ENCODE results near the gene NR4A1. TPM values are rescaled to one million over a fixed set of nuclear protein-coding genes. Genes with fewer than 3 reads are reported as not detected.

NR4A1 gene
- total RNA-seq, 1 experiment from 2014 or later, result 25.8 TPM

DNA sequence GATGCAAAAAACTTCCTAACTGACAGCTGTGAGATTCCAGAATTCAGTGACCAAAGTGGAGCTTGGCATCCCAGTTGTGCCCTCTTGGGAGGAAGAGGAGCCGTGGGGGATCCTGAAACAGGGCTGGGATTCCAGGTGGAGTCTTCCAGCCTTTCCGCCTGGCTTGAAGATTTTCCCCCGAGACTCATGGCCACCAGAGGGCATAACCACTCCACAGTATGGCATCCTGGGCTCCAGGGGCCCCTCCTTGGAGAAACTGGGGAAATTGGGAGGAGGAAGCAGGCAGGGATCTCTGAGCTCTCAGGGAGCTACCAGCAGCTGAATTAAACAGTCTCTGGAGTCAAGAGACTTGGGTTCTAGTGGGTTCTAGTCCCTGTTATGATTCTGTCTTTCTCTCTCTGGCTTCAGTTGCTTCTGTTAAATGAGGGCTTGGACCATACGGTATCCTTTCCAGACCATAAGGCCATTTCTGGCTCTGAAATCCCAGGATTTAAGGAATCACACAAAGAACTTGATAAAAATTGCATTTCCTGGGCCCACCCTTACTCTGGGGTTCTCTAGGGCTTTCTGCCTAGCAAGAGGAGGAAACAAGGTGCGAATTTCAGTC, 47.1 kb upstream of the NR4A1 start:
- Histone ChIP-seq H4K91ac (ENCODE audit: insufficient read length, low read depth, low read length) (no peak overlapping the region), H3K18ac (ENCODE audit: insufficient read length, low read depth, low read length) (no peak overlapping the region), H4K8ac (replicated peaks; ENCODE audit: insufficient read length, low read depth, low read length) (no peak overlapping the region), H3T11ph (ENCODE audit: low read length) (no peak overlapping the region), H3K27me3 (ENCODE audit: insufficient read depth, low read length) (peaks cover 17% of the 10 kb centered on the region), H3K79me2 (ENCODE audit: insufficient read depth, low read length) (no peaks in the 10 kb centered on the region), H2BK15ac (ENCODE audit: low read depth, low read length) (no peak overlapping the region), H3K27ac (ENCODE audit: insufficient read length, low read depth, low read length) (no peak overlapping the region), H2BK5ac (ENCODE audit: insufficient read length, low read length) (no peak overlapping the region), H2BK12ac (ENCODE audit: insufficient read length, low read depth, low read length) (no peak overlapping the region), H2BK120ac (ENCODE audit: low read depth, low read length, poor library complexity, severe bottlenecking) (no peak overlapping the region), H3K23ac (ENCODE audit: insufficient read length, low read depth, low read length) (no peak overlapping the region), H4K5ac (ENCODE audit: insufficient read length, low read depth, low read length) (no peak overlapping the region), H3K14ac (ENCODE audit: insufficient read depth, low read length) (no peak overlapping the region), H3K79me1 (ENCODE audit: insufficient read depth, low read depth, low read length, poor library complexity, severe bottlenecking) (no peaks in the 10 kb centered on the region), H2AFZ (ENCODE audit: low read length) (no peak overlapping the region), H3K23me2 (ENCODE audit: insufficient read length, low read depth, low read length, poor library complexity, severe bottlenecking) (peaks cover 7% of the 10 kb centered on the region), H3K4me2 (ENCODE audit: insufficient read depth, insufficient read length, low read length) (no peak overlapping the region), H3K9me3 (ENCODE audit: control insufficient read depth, low read depth, low read length) (no peaks in the 10 kb centered on the region), H3K4me1 (ENCODE audit: insufficient read depth, low read length) (no peaks in the 10 kb centered on the region), H4K20me1 (ENCODE audit: control insufficient read depth, insufficient read depth, insufficient read length) (no peaks in the 10 kb centered on the region), H3K56ac (ENCODE audit: insufficient read length, low read depth, low read length) (no peak overlapping the region), H3K4ac (ENCODE audit: low read depth, low read length) (no peak overlapping the region), H2BK20ac (ENCODE audit: low read depth, low read length, poor library complexity, severe bottlenecking) (no peak overlapping the region), H3K9ac (ENCODE audit: extremely low read depth, insufficient read length, low read length) (no peak overlapping the region), H2AK5ac (ENCODE audit: insufficient read length, low read length) (no peak overlapping the region)
- Mint-ChIP-seq H3K9me3 (no peaks in the 10 kb centered on the region; a peak in 1 of 5 replicates), H3K4me1 (peaks cover 17 to 32% of the 10 kb centered on the region in 2 experiments), H3K27ac (no peak overlapping the region; a peak in 1 of 7 replicates), H3K4me3 (no peak overlapping the region), H3K27me3 (ENCODE audit: low read depth) (peaks cover 59% of the 10 kb centered on the region), H3K36me3 (ENCODE audit: insufficient read depth in 1 of 3, low read depth in 3 of 3) (peaks cover 0 to 7% (median 6%) of the 10 kb centered on the region in 3 experiments; a peak in 6 of 7 replicates)
- WGBS (ENCODE audit: extremely low coverage, insufficient read length, low lambda C conversion rate), result no CpG with 5 or more reads among the region's 5 CpGs
- peak; percentile 83 for DNase-seq
- TF ChIP-seq, protein P1, sequence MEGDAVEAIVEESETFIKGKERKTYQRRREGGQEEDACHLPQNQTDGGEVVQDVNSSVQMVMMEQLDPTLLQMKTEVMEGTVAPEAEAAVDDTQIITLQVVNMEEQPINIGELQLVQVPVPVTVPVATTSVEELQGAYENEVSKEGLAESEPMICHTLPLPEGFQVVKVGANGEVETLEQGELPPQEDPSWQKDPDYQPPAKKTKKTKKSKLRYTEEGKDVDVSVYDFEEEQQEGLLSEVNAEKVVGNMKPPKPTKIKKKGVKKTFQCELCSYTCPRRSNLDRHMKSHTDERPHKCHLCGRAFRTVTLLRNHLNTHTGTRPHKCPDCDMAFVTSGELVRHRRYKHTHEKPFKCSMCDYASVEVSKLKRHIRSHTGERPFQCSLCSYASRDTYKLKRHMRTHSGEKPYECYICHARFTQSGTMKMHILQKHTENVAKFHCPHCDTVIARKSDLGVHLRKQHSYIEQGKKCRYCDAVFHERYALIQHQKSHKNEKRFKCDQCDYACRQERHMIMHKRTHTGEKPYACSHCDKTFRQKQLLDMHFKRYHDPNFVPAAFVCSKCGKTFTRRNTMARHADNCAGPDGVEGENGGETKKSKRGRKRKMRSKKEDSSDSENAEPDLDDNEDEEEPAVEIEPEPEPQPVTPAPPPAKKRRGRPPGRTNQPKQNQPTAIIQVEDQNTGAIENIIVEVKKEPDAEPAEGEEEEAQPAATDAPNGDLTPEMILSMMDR (conservative IDR thresholded peaks at IDR 0.05), result peak; percentile 81

Measured in H9 (cell line).